ENCODE measurements around the gene ATXN1.

Gene ATXN1

GRCh38 chr6:16371401-16371800, 389.9 kb downstream of the ATXN1 start:
- TF ChIP-seq CTCF (conservative IDR thresholded peaks at IDR 0.05; ENCODE audit: low read length) = no peak
- TF ChIP-seq EZH2phosphoT487 (IDR thresholded peaks at IDR 0.05; ENCODE audit: borderline replicate concordance) = no peak
- H3K79me2 ChIP-seq (ENCODE audit: insufficient read depth, low read length) = no peaks in the 10 kb centered on the region
- no peak overlapping the region for H3K4me3 ChIP-seq (ENCODE audit: low read length, poor library complexity, severe bottlenecking)
- H3K9me3 ChIP-seq (ENCODE audit: insufficient read depth, low read depth, low read length) = no peaks in the 10 kb centered on the region
- H3K27me3 ChIP-seq (ENCODE audit: insufficient read depth, low read length, poor library complexity, severe bottlenecking) = no peaks in the 10 kb centered on the region
- H3K36me3 ChIP-seq (ENCODE audit: insufficient read depth, low read length) = no peaks in the 10 kb centered on the region
- no peak overlapping the region for H3K9ac ChIP-seq (ENCODE audit: low read depth, low read length, poor library complexity, severe bottlenecking)
- H3K9me2 ChIP-seq (replicated peaks; ENCODE audit: low read depth, low read length) = no peaks in the 10 kb centered on the region
- H2AFZ ChIP-seq (ENCODE audit: low read length) = no peak overlapping the region
- no peaks in the 10 kb centered on the region for H3K4me1 ChIP-seq (ENCODE audit: insufficient read depth, low read length, poor library complexity, severe bottlenecking)
- H4K20me1 ChIP-seq (ENCODE audit: insufficient read depth, low read length, poor library complexity, severe bottlenecking) = no peaks in the 10 kb centered on the region
- no peak overlapping the region for H3K4me2 ChIP-seq (ENCODE audit: low read depth, low read length, poor library complexity, severe bottlenecking)
- no peaks in the 10 kb centered on the region for H3F3A ChIP-seq (ENCODE audit: low read depth)

- no peaks in the 10 kb centered on the region for H3K4me1 ChIP-seq (ENCODE audit: insufficient read depth, low read length, poor library complexity, severe bottlenecking)
- no peaks in the 10 kb centered on the region for H3F3A ChIP-seq (ENCODE audit: low read depth)
- H4K20me1 ChIP-seq (ENCODE audit: insufficient read depth, low read length, poor library complexity, severe bottlenecking) = no peaks in the 10 kb centered on the region
- TF ChIP-seq CTCF (conservative IDR thresholded peaks at IDR 0.05; ENCODE audit: low read length) = no peak
- no peak for TF ChIP-seq EZH2phosphoT487 (IDR thresholded peaks at IDR 0.05; ENCODE audit: borderline replicate concordance)
- no peaks in the 10 kb centered on the region for H3K36me3 ChIP-seq (ENCODE audit: insufficient read depth, low read length)
- H3K4me3 ChIP-seq (ENCODE audit: low read length, poor library complexity, severe bottlenecking) = no peak overlapping the region
- H2AFZ ChIP-seq (ENCODE audit: low read length) = no peak overlapping the region
- no peaks in the 10 kb centered on the region for H3K27me3 ChIP-seq (ENCODE audit: insufficient read depth, low read length, poor library complexity, severe bottlenecking)
- no peak overlapping the region for H3K4me2 ChIP-seq (ENCODE audit: low read depth, low read length, poor library complexity, severe bottlenecking)
- H3K9me2 ChIP-seq (replicated peaks; ENCODE audit: low read depth, low read length) = no peaks in the 10 kb centered on the region
- H3K79me2 ChIP-seq (ENCODE audit: insufficient read depth, low read length) = no peaks in the 10 kb centered on the region
- H3K9ac ChIP-seq (ENCODE audit: low read depth, low read length, poor library complexity, severe bottlenecking) = no peak overlapping the region
- H3K9me3 ChIP-seq (ENCODE audit: insufficient read depth, low read depth, low read length) = no peaks in the 10 kb centered on the region
Measured at GRCh38 chr6:16370943-16371342, 390.3 kb downstream of the ATXN1 start.

- no peaks in the 10 kb centered on the region for H3K4me1 ChIP-seq (ENCODE audit: insufficient read depth, low read length, poor library complexity, severe bottlenecking)
- H3K4me3 ChIP-seq (ENCODE audit: low read length, poor library complexity, severe bottlenecking) = no peak overlapping the region
- TF ChIP-seq EZH2phosphoT487 (IDR thresholded peaks at IDR 0.05; ENCODE audit: borderline replicate concordance) (no peak), CTCF (conservative IDR thresholded peaks at IDR 0.05; ENCODE audit: low read length) (no peak)
- no peaks in the 10 kb centered on the region for H3K9me3 ChIP-seq (ENCODE audit: insufficient read depth, low read depth, low read length)
- no peak overlapping the region for H3K9ac ChIP-seq (ENCODE audit: low read depth, low read length, poor library complexity, severe bottlenecking)
- H3F3A ChIP-seq (ENCODE audit: low read depth) = no peaks in the 10 kb centered on the region
- no peak overlapping the region for H3K4me2 ChIP-seq (ENCODE audit: low read depth, low read length, poor library complexity, severe bottlenecking)
- no peaks in the 10 kb centered on the region for H3K79me2 ChIP-seq (ENCODE audit: insufficient read depth, low read length)
- H3K36me3 ChIP-seq (ENCODE audit: insufficient read depth, low read length) = no peaks in the 10 kb centered on the region
- no peaks in the 10 kb centered on the region for H3K9me2 ChIP-seq (replicated peaks; ENCODE audit: low read depth, low read length)
- no peak overlapping the region for H2AFZ ChIP-seq (ENCODE audit: low read length)
- no peaks in the 10 kb centered on the region for H3K27me3 ChIP-seq (ENCODE audit: insufficient read depth, low read length, poor library complexity, severe bottlenecking)
- no peaks in the 10 kb centered on the region for H4K20me1 ChIP-seq (ENCODE audit: insufficient read depth, low read length, poor library complexity, severe bottlenecking)
Measured at GRCh38 chr6:16369989-16370388, 391.3 kb downstream of the ATXN1 start.

Measured in Loucy (cell line).